ENCODE results near the gene PLCE1. TPM values are rescaled to one million over a fixed set of nuclear protein-coding genes. Genes with fewer than 3 reads are reported as not detected.

Gene PLCE1
- total RNA-seq, 2 donors from 2014 or later, result 22.5 to 28.1 TPM

DNA sequence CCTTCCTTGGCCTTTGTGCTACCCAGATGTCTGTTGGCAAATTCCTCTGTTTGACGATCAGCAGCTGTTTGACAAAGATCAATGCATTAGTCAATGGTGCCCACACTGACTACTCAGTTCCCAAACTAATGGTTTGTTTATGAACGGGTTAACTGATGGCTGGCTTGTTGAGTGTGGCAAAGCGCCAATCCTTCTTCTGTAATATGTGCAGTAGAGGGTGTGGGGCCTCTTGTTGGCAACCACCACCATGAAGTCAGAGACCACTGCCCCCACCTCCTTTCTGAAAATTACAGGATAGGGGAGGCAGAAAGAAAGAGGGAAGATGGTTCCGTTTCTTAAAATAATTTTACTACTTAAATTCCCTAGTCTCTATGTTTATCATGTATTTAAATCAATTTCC lies 2.6 kb upstream of the PLCE1 start:
- H3K36me3 ChIP-seq, result no peaks in the 10 kb centered on the region
- no peaks in the 10 kb centered on the region for H3K27me3 ChIP-seq
- peak overlapping the region in 1 of 2 donors; percentile 86 for H3K27ac ChIP-seq
- TF ChIP-seq, protein P1, sequence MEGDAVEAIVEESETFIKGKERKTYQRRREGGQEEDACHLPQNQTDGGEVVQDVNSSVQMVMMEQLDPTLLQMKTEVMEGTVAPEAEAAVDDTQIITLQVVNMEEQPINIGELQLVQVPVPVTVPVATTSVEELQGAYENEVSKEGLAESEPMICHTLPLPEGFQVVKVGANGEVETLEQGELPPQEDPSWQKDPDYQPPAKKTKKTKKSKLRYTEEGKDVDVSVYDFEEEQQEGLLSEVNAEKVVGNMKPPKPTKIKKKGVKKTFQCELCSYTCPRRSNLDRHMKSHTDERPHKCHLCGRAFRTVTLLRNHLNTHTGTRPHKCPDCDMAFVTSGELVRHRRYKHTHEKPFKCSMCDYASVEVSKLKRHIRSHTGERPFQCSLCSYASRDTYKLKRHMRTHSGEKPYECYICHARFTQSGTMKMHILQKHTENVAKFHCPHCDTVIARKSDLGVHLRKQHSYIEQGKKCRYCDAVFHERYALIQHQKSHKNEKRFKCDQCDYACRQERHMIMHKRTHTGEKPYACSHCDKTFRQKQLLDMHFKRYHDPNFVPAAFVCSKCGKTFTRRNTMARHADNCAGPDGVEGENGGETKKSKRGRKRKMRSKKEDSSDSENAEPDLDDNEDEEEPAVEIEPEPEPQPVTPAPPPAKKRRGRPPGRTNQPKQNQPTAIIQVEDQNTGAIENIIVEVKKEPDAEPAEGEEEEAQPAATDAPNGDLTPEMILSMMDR (IDR thresholded peaks at IDR 0.05), result no peak
- H3K9me3 ChIP-seq, result no peaks in the 10 kb centered on the region
- H3K4me1 ChIP-seq, result peaks cover 0 to 44% of the 10 kb centered on the region in 2 donors
- no peak overlapping the region for H3K4me3 ChIP-seq
- no peak for DNase-seq (ENCODE audit: low spot score)

DNA sequence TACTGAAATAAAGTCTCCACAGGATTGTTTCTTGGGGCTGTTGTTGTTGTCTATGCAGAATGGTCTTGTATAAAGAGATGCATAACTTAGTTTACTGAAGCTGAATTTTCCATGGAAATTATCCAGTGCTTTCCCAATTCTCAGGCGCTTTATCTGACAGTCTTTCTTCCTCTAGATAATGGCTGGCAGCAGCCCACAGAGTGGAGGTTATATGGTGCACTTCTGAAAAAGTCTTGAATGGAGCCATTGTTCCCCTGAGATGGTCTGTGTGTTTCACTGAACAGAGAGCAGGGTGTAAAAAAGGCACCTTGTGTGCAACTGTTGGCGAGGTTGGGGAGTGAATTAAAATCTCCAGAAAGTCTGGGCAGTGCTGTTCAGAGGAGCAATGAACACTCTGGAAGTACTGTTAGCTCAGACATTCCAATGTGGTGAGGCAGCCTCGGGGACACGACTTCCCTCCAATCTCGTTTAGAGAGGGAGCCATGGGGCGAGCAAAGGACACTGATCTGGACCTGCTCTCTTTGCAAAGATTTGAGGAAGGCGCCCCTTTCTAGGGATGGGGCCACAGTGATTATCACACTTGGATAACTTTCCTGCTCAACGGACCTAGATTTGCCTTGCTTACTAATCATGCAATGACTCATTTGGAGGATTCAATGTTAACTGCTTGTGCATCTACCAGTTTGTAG lies 2.0 kb upstream of the PLCE1 start:
- H3K4me3 ChIP-seq, result no peak overlapping the region
- peak overlapping the region; percentile 45 to 86 for H3K27ac ChIP-seq
- peaks cover 0 to 50% of the 10 kb centered on the region in 2 donors for H3K4me1 ChIP-seq
- H3K36me3 ChIP-seq, result no peaks in the 10 kb centered on the region
- no peaks in the 10 kb centered on the region for H3K27me3 ChIP-seq
- TF ChIP-seq, protein P1 (IDR thresholded peaks at IDR 0.05), result no peak
- peak; percentile 87 for DNase-seq (ENCODE audit: low spot score)
- H3K9me3 ChIP-seq, result no peaks in the 10 kb centered on the region

DNA sequence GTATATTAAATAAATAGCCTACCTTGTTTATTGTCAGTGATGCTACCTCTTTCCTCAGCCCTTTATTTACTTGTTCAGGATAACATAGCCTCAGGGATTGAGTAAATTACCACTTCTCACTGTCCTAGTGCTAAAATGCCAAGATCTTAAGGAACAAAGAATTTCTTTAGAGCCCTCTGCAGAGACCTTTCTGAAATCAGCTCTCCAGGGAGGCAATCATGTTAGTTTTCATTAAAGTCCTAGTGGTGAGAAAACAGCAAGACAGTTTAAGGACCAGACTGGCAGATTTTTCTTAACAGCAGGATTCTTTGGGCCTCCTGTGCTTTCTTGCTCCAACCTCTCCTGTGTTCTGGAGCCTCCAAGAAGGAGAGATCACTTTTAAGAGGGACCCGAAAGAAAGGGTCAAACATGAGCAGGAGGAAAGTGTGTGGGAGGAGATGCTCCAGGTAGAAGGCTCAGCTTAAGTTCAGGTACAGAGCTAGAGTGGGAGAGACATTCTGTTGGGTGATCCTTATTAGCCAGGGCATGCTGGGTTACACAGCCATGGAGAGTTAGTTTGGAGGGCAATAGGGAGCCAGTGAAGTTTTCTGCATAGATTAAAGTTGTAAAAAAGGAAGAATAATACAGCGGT lies 1.2 kb upstream of the PLCE1 start:
- no peak for DNase-seq (ENCODE audit: low spot score)
- Histone ChIP-seq H3K4me1 (peaks cover 0 to 50% of the 10 kb centered on the region in 2 donors), H3K4me3 (no peak overlapping the region), H3K27me3 (no peaks in the 10 kb centered on the region), H3K36me3 (no peaks in the 10 kb centered on the region), H3K9me3 (no peaks in the 10 kb centered on the region), H3K27ac (peak overlapping the region; percentile 62 to 86)
- TF ChIP-seq, protein P1 (IDR thresholded peaks at IDR 0.05), result peak in 1 of 2 donors; percentile 34

DNA sequence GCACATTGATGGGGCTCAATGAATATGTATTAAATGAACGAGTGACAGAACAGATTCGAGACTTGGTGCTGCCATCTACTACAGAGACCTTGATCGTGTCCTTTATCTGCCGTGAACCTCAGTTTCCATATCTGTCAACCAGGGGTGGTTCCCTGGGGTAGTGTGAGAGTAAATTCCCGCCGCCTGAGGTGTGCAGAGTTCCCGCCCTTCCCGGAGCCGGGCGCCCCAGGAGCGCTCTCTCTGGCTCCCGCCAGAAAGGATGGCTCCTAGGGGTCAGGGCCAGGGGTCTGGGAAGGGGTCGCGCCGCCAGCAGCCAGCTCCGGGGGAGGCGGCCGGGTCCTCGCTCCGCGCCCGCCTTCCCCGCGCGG lies 333 bp upstream of the PLCE1 start:
- no peaks in the 10 kb centered on the region for H3K9me3 ChIP-seq
- TF ChIP-seq, protein P1 (IDR thresholded peaks at IDR 0.05), result no peak
- peaks cover 0 to 50% of the 10 kb centered on the region in 2 donors for H3K4me1 ChIP-seq
- no peaks in the 10 kb centered on the region for H3K27me3 ChIP-seq
- DNase-seq (ENCODE audit: low spot score), result no peak
- H3K36me3 ChIP-seq, result no peaks in the 10 kb centered on the region
- H3K27ac ChIP-seq, result peak overlapping the region; percentile 62 to 86
- H3K4me3 ChIP-seq, result peak overlapping the region; percentile 65 to 69

DNA sequence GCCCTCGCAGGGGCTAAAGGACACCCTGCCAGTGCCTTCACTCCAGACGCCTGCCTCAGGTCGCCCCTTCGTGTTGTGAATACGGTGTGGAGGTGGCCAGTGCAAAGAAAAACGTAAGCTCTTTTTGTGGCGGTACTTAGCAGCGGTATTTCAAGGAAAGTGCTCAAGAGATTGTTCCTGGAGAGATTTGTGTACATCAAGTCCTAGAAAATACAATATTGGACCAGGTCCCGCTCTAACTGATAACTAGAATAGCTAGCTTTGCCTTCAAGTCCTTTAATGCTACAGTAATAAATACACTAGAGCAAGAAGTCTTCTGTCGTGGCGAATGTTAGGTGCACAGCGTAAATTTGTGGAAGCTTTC lies 689 bp downstream of the PLCE1 start:
- Histone ChIP-seq H3K27me3 (no peaks in the 10 kb centered on the region), H3K27ac (peak overlapping the region; percentile 72 to 86), H3K4me1 (peaks cover 0 to 54% of the 10 kb centered on the region in 2 donors), H3K36me3 (no peaks in the 10 kb centered on the region), H3K4me3 (peak overlapping the region; percentile 65 to 69), H3K9me3 (no peaks in the 10 kb centered on the region)
- DNase-seq (ENCODE audit: low spot score), result no peak
- TF ChIP-seq, protein P1 (IDR thresholded peaks at IDR 0.05), result no peak

Data from right atrium auricular region (tissue), 2 donors.